HG03066 (cell line): ENCODE data around the gene PI3.

Experiments
- ATAC-seq: cut with Tn5 transposase; IDR thresholded peaks from one replicate; pipeline ENCODE4 v1.9.1; 2021; ENCODE audit warnings: low read depth; ENCODE audit not compliant: unreplicated experiment

The PI3 gene

GRCh38 chr20:45183084-45183483 lies 8.4 kb downstream of the PI3 start:
- no peak for ATAC-seq

- no peak for ATAC-seq
These were observed 13.0 kb downstream of the PI3 start for GRCh38 chr20:45187693-45188092.

GRCh38 chr20:45189067-45189609 lies 14.4 kb downstream of the PI3 start:
- no peak for ATAC-seq

- no peak for ATAC-seq
These were observed 15.2 kb downstream of the PI3 start for GRCh38 chr20:45189861-45190260.

- ATAC-seq, result no peak
These were observed 17.2 kb downstream of the PI3 start for GRCh38 chr20:45191926-45192325.

- no peak for ATAC-seq
These were observed 18.6 kb downstream of the PI3 start for GRCh38 chr20:45193331-45193730.

- no peak for ATAC-seq
These were observed 32.0 kb downstream of the PI3 start, which contains the start of gene SEMG1 for GRCh38 chr20:45206725-45207124. SEMG1 (plus strand) TSS chr20:45207033; CDS start chr20:45207054, 21 bp downstream.

GRCh38 chr20:45209924-45210323 lies 35.2 kb downstream of the PI3 start:
- no peak for ATAC-seq

- ATAC-seq, result no peak
These were observed 37.1 kb downstream of the PI3 start for GRCh38 chr20:45211569-45212474.

GRCh38 chr20:45212836-45213235 lies 38.1 kb downstream of the PI3 start:
- no peak for ATAC-seq

- ATAC-seq, result no peak
These were observed 43.4 kb downstream of the PI3 start for GRCh38 chr20:45218124-45218523.

- ATAC-seq, result no peak
These were observed 43.9 kb downstream of the PI3 start for GRCh38 chr20:45218636-45219035.

- no peak for ATAC-seq
These were observed 46.4 kb downstream of the PI3 start, which contains the start of gene SEMG2 for GRCh38 chr20:45221076-45221475. SEMG2 (plus strand) TSS chr20:45221373; CDS start chr20:45221390, 17 bp downstream.

GRCh38 chr20:45223136-45223535 lies 48.4 kb downstream of the PI3 start:
- ATAC-seq, result no peak
